IMR-90 (cell line): Measurements from ENCODE around the gene IRS2. TPM values are rescaled to one million over a fixed set of nuclear protein-coding genes. Genes with fewer than 3 reads are reported as not detected.

Experiments used
- ATAC-seq: fragments of 200-7000 bp; cut with Tn5 transposase; 2 replicates; pipeline ENCODE4 v1.9.1; 2020; ENCODE audit warnings: low read depth, mild to moderate bottlenecking, moderate library complexity
- BruUV-seq: library from RNA; stranded (reverse); fragments of 400-500 nt; replicated peaks from 2 replicates; lab custom pipeline; 2021; lab: Mats Ljungman, UMichigan
- CTCF ChIA-PET: fragments of 300-600 bp; formaldehyde crosslinking; extraction: SDS; loops from one replicate; lab custom pipeline; 2021; ENCODE audit warnings: antibody characterized with exemption; lab: Yijun Ruan, JAX
- POLR2A ChIA-PET: fragments of 300-600 bp; sonication (Branson Sonifier 250); formaldehyde crosslinking; loops from one replicate; lab custom pipeline; 2022; ENCODE audit warnings: antibody characterized with exemption; ENCODE audit not compliant: unreplicated experiment; lab: Charles Lee
- DNase-seq: peaks from one replicate; pipeline ENCODE4 v3.0.0; 2013
- H2AFZ ChIP-seq: replicated peaks from 2 replicates; pipeline ENCODE3; 2013; ENCODE audit warnings: low read length, mild to moderate bottlenecking; ENCODE audit not compliant: poor library complexity
- H2AK5ac ChIP-seq: 2 replicates; pipeline ENCODE4 v1.6.1; 2013; ENCODE audit warnings: low read depth, low read length, inconsistent platforms
- H2AK9ac ChIP-seq: replicated peaks from 2 replicates; pipeline ENCODE3; 2013; ENCODE audit warnings: mild to moderate bottlenecking, low read depth, low read length, moderate library complexity; ENCODE audit not compliant: poor library complexity
- H2BK120ac ChIP-seq: 2 replicates; pipeline ENCODE4 v1.6.1; 2013; ENCODE audit warnings: low read depth, low read length, inconsistent platforms
- H2BK15ac ChIP-seq: 3 replicates; pipeline ENCODE4 v1.6.1; 2013; ENCODE audit warnings: low read depth, low read length, inconsistent platforms
- H2BK20ac ChIP-seq: 2 replicates; pipeline ENCODE4 v1.6.1; 2013; ENCODE audit warnings: low read depth, mild to moderate bottlenecking, inconsistent platforms, low read length, moderate library complexity
- H2BK5ac ChIP-seq: 2 replicates; pipeline ENCODE4 v1.6.1; 2013; ENCODE audit warnings: mild to moderate bottlenecking, low read depth, low read length, inconsistent platforms; ENCODE audit not compliant: poor library complexity, severe bottlenecking
- H3K14ac ChIP-seq: replicated peaks from 2 replicates; pipeline ENCODE4 v1.6.1; 2013; ENCODE audit warnings: low read depth, low read length, inconsistent platforms
- H3K18ac ChIP-seq: 2 replicates; pipeline ENCODE4 v1.6.1; 2013; ENCODE audit warnings: low read depth, low read length, control low read depth
- H3K23ac ChIP-seq: 2 replicates; pipeline ENCODE4 v1.6.1; 2013; ENCODE audit warnings: low read depth, low read length, inconsistent platforms
- H3K27ac ChIP-seq: 2 replicates; pipeline ENCODE4 v1.5.1; 2013; ENCODE audit warnings: mild to moderate bottlenecking, control low read depth, low read length; ENCODE audit not compliant: insufficient read depth
- H3K27me3 ChIP-seq: 2 replicates; pipeline ENCODE4 v1.6.1; 2013; ENCODE audit warnings: low read length; ENCODE audit not compliant: control insufficient read depth, insufficient read depth
- H3K36me3 ChIP-seq: 2 replicates; pipeline ENCODE4 v1.6.1; 2013; ENCODE audit warnings: low read length, mixed read lengths; ENCODE audit not compliant: control insufficient read depth, insufficient read depth
- H3K4ac ChIP-seq: 2 replicates; pipeline ENCODE4 v1.6.1; 2013; ENCODE audit warnings: low read depth, low read length, inconsistent platforms
- H3K4me1 ChIP-seq: 2 replicates; pipeline ENCODE4 v1.6.1; 2013; ENCODE audit warnings: low read length, mixed read lengths; ENCODE audit not compliant: control insufficient read depth, insufficient read depth
- H3K4me2 ChIP-seq: 2 replicates; pipeline ENCODE4 v1.6.1; 2013; ENCODE audit warnings: low read depth, mild to moderate bottlenecking, control low read depth, low read length, moderate library complexity
- H3K4me3 ChIP-seq: 2 replicates; pipeline ENCODE4 v1.5.1; 2013; ENCODE audit warnings: low read depth, mild to moderate bottlenecking, control low read depth, low read length, moderate library complexity; ENCODE audit not compliant: insufficient read depth
- H3K56ac ChIP-seq: 2 replicates; pipeline ENCODE4 v1.6.1; 2013; ENCODE audit warnings: low read length, inconsistent platforms; ENCODE audit not compliant: insufficient read depth; ENCODE audit errors: extremely low read depth
- H3K79me1 ChIP-seq, 2 experiments: 2 replicates each; pipeline ENCODE4 v1.6.1; 2013; ENCODE audit warnings: low read length in 2 of 2, inconsistent platforms in 1 of 2, low read depth in 1 of 2
- H3K9ac ChIP-seq: 2 replicates; pipeline ENCODE4 v1.6.1; 2013; ENCODE audit warnings: low read depth, low read length, control low read depth
- H3K9me1 ChIP-seq: 2 replicates; pipeline ENCODE4 v1.6.1; 2013; ENCODE audit warnings: low read length, inconsistent platforms; ENCODE audit not compliant: insufficient read depth
- H3K9me3 ChIP-seq: 2 replicates; pipeline ENCODE4 v1.6.1; 2013; ENCODE audit warnings: low read length; ENCODE audit not compliant: control insufficient read depth, insufficient read depth
- H4K20me1 ChIP-seq: 2 replicates; pipeline ENCODE4 v1.6.1; 2013; ENCODE audit warnings: low read length, inconsistent platforms; ENCODE audit not compliant: insufficient read depth
- H4K5ac ChIP-seq: 2 replicates; pipeline ENCODE4 v1.6.1; 2013; ENCODE audit warnings: mild to moderate bottlenecking, low read depth, low read length, control low read depth
- H4K8ac ChIP-seq, 2 experiments: 2 replicates each; pipeline ENCODE4 v1.6.1; 2013; ENCODE audit warnings: low read depth in 2 of 2, low read length in 2 of 2, control low read depth in 1 of 2, inconsistent platforms in 1 of 2
- H4K91ac ChIP-seq: 2 replicates; pipeline ENCODE4 v1.6.1; 2013; ENCODE audit warnings: low read depth, low read length, inconsistent platforms; ENCODE audit not compliant: insufficient read depth
- BHLHE40 ChIP-seq: fragments of 150-350 bp; IDR thresholded peaks from 2 replicates; pipeline ENCODE4 v1.6.1; 2016; ENCODE audit warnings: mild to moderate bottlenecking, low read depth, low read length
- CEBPB ChIP-seq: IDR thresholded peaks from 2 replicates; pipeline ENCODE4 v1.6.1; 2012; ENCODE audit warnings: low read depth, low read length, improper control_type of control experiment
- CHD1 ChIP-seq: IDR thresholded peaks from 2 replicates; pipeline ENCODE4 v1.6.1; 2012; ENCODE audit warnings: low read depth, low read length, improper control_type of control experiment
- FOS ChIP-seq: fragments of 150-350 bp; IDR thresholded peaks from 2 replicates; pipeline ENCODE4 v1.6.1; 2016; ENCODE audit warnings: low read depth, low read length
- MAFK ChIP-seq: IDR thresholded peaks from 2 replicates; pipeline ENCODE4 v1.6.1; 2012; ENCODE audit warnings: low read depth, low read length, improper control_type of control experiment
- MAZ ChIP-seq: IDR thresholded peaks from 2 replicates; pipeline ENCODE4 v1.6.1; 2012; ENCODE audit warnings: low read depth, mild to moderate bottlenecking, low read length, improper control_type of control experiment, moderate library complexity, borderline replicate concordance
- MXI1 ChIP-seq: IDR thresholded peaks from 2 replicates; pipeline ENCODE4 v1.6.1; 2012; ENCODE audit warnings: low read depth, mild to moderate bottlenecking, low read length, moderate library complexity, borderline replicate concordance
- NFE2L2 ChIP-seq: fragments of 150-350 bp; IDR thresholded peaks from 2 replicates; pipeline ENCODE4 v1.6.1; 2016; ENCODE audit warnings: low read depth, mild to moderate bottlenecking, low read length
- POLR2A ChIP-seq: IDR thresholded peaks from 2 replicates; pipeline ENCODE4 v1.6.1; 2012; ENCODE audit warnings: mild to moderate bottlenecking, low read depth, low read length
- RAD21 ChIP-seq: IDR thresholded peaks from 2 replicates; pipeline ENCODE4 v1.6.1; 2012; ENCODE audit warnings: low read length, improper control_type of control experiment
- RCOR1 ChIP-seq: IDR thresholded peaks from 2 replicates; pipeline ENCODE4 v1.6.1; 2012; ENCODE audit warnings: mild to moderate bottlenecking, low read length, improper control_type of control experiment; ENCODE audit not compliant: insufficient replicate concordance
- RFX5 ChIP-seq: IDR thresholded peaks from 2 replicates; pipeline ENCODE4 v1.8.0; 2012; ENCODE audit warnings: low read depth, mild to moderate bottlenecking, low read length, moderate library complexity
- WGBS, 2 experiments: methylation state at CpG; one replicate each; pipeline versions ENCODE4 v1.1.5 to v1.1.7; 2013; ENCODE audit warnings: missing lambda C conversion rate in 2 of 2; ENCODE audit not compliant: insufficient read length in 1 of 2; ENCODE audit errors: extremely low coverage in 2 of 2; 5-methylcytosine and 5-hydroxymethylcytosine counted together
- dilution Hi-C: fragments of 300-500 bp; cut with HindIII; formaldehyde crosslinking; loops from one replicate; pipeline ENCODE4 v1.14.3; 2018; ENCODE audit warnings: low sequenced_read_pairs; ENCODE audit not compliant: unreplicated experiment
- in situ Hi-C: fragments of 300-500 bp; cut with MboI; formaldehyde crosslinking; loops from 3 replicates; pipeline ENCODE4 v1.14.3; 2019; ENCODE audit warnings: low sequenced_read_pairs, inconsistent platforms, mixed read lengths
- intact Hi-C: fragments of 100-400 bp; cut with micrococcal nuclease; formaldehyde crosslinking; loops from 2 replicates; pipeline ENCODE4 v1.10.0; 2022
- polyA plus RNA-seq, 3 experiments: library from polyadenylated mRNA; depleted of rRNA; stranded (reverse); fragments of >200 nt; gene quantifications; 2 replicates each; pipeline ENCODE4 v1.2.3, GENCODE V29; 2012; ENCODE audit warnings: low replicate concordance in 1 of 3
- total RNA-seq: library from RNA; depleted of rRNA; stranded (reverse); fragments of >200 nt; gene quantifications from 2 replicates; pipeline ENCODE4 v1.2.3, GENCODE V29; 2012
- TF ChIP-seq, protein P1 (sequence below): fragments of 150-350 bp; IDR thresholded peaks from 2 replicates; pipeline ENCODE4 v1.6.1; 2017; ENCODE audit warnings: mild to moderate bottlenecking, antibody characterized with exemption, low read length, low read depth
- TF ChIP-seq, protein P2 (sequence below): fragments of 150-350 bp; IDR thresholded peaks from 2 replicates; pipeline ENCODE4 v1.6.1; 2016; ENCODE audit warnings: low read depth, mild to moderate bottlenecking, low read length, moderate library complexity, borderline replicate concordance

Gene IRS2
- total and polyA plus RNA-seq, 2 of the 4 experiments (the other 2 are of a cell fraction): 0.36 to 1.4 TPM

DNA sequence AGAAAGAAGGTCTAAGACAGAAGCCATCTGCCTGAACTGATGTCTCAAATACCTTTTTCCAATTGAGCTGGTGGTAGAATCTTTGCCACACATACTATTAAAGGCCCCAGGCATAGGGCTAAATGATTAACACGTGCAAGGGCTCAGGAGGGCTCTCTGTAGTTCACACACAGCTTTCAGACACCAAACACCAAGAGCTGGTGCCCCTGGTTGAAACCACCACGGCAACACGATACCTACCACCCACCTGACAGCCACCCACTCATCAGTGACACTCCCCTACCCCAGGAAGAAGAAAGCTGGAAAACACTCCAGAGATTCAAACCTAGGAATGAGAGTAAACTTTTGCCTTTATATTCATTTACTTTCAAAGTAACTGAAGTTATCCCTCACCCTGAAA, 26.8 kb downstream of the IRS2 start:
- no peak overlapping the region for H2BK5ac ChIP-seq
- dilution Hi-C loops (no loop called here), in situ Hi-C loops (no loop called here), intact Hi-C loops (no loop called here)
- no peak overlapping the region for H3K23ac ChIP-seq
- H4K91ac ChIP-seq: no peak overlapping the region
- ChIA-PET POLR2A (no interaction called here), CTCF (no interaction called here)
- TF ChIP-seq RAD21 (no peak), MXI1 (no peak), MAFK (no peak), RFX5 (no peak), NFE2L2 (no peak), RCOR1 (no peak), BHLHE40 (no peak), CHD1 (no peak), POLR2A (no peak), CEBPB (no peak), MAZ (no peak), FOS (no peak)
- TF ChIP-seq, protein P1, sequence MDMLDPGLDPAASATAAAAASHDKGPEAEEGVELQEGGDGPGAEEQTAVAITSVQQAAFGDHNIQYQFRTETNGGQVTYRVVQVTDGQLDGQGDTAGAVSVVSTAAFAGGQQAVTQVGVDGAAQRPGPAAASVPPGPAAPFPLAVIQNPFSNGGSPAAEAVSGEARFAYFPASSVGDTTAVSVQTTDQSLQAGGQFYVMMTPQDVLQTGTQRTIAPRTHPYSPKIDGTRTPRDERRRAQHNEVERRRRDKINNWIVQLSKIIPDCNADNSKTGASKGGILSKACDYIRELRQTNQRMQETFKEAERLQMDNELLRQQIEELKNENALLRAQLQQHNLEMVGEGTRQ: no peak
- TF ChIP-seq, protein P2, sequence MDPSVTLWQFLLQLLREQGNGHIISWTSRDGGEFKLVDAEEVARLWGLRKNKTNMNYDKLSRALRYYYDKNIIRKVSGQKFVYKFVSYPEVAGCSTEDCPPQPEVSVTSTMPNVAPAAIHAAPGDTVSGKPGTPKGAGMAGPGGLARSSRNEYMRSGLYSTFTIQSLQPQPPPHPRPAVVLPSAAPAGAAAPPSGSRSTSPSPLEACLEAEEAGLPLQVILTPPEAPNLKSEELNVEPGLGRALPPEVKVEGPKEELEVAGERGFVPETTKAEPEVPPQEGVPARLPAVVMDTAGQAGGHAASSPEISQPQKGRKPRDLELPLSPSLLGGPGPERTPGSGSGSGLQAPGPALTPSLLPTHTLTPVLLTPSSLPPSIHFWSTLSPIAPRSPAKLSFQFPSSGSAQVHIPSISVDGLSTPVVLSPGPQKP: no peak
- H3K27me3 ChIP-seq: no peaks in the 10 kb centered on the region
- H3K4ac ChIP-seq: no peak overlapping the region
- H2AK5ac ChIP-seq: no peak overlapping the region
- H3K14ac ChIP-seq: no peak overlapping the region
- no peak overlapping the region for H3K27ac ChIP-seq
- H3K18ac ChIP-seq: no peak overlapping the region
- peaks cover 5% of the 10 kb centered on the region for H3K36me3 ChIP-seq
- WGBS, 2 experiments: no CpG with 5 or more reads among the region's 3 CpGs
- H2BK15ac ChIP-seq: no peak overlapping the region
- no peak overlapping the region for H2AK9ac ChIP-seq
- peaks cover 25 to 40% of the 10 kb centered on the region in 2 experiments for H3K79me1 ChIP-seq
- H2AFZ ChIP-seq: no peak overlapping the region
- no TSS peak for BruUV-seq
- no peak overlapping the region for H3K56ac ChIP-seq
- H3K9me1 ChIP-seq: peaks cover 5% of the 10 kb centered on the region
- no peak overlapping the region for H3K4me2 ChIP-seq
- peaks cover 21% of the 10 kb centered on the region; the same call in 1 of the 2 replicates for H4K20me1 ChIP-seq
- ATAC-seq: no peak
- H3K9me3 ChIP-seq: no peaks in the 10 kb centered on the region
- no peak overlapping the region for H2BK20ac ChIP-seq
- DNase-seq: no peak
- no peak overlapping the region for H4K5ac ChIP-seq
- no peak overlapping the region for H4K8ac ChIP-seq
- no peak overlapping the region for H3K9ac ChIP-seq
- no peak overlapping the region for H2BK120ac ChIP-seq
- H3K4me1 ChIP-seq: no peaks in the 10 kb centered on the region
- H3K4me3 ChIP-seq: no peak overlapping the region
